Esophagus (tissue), 2 donors: Measurements from ENCODE around the gene AP4M1. TPM values are rescaled to one million over a fixed set of nuclear protein-coding genes. Genes with fewer than 3 reads are reported as not detected.

Source experiments
- H3K27ac ChIP-seq, 2 donors: one replicate each; pipeline ENCODE4 v1.5.1; 2013; ENCODE audit warnings: low read depth in 2 of 2, mild to moderate bottlenecking in 2 of 2, inconsistent platforms in 1 of 2, low read length in 1 of 2, moderate library complexity in 1 of 2
- H3K27me3 ChIP-seq, 2 donors: one replicate each; pipeline ENCODE4 v1.6.1; 2013; ENCODE audit warnings: low read length in 2 of 2, control low read depth in 1 of 2, mild to moderate bottlenecking in 1 of 2; ENCODE audit not compliant: insufficient read depth in 2 of 2, control insufficient read depth in 1 of 2
- H3K36me3 ChIP-seq, 2 donors: one replicate each; pipeline ENCODE4 v1.6.1; 2013; ENCODE audit warnings: low read length in 1 of 2; ENCODE audit not compliant: control insufficient read depth in 2 of 2, insufficient read depth in 2 of 2
- H3K4me1 ChIP-seq, 2 donors: one replicate each; pipeline ENCODE4 v1.6.1; 2013; ENCODE audit warnings: low read length in 1 of 2; ENCODE audit not compliant: control insufficient read depth in 2 of 2, insufficient read depth in 2 of 2
- H3K4me3 ChIP-seq, 2 donors: one replicate each; pipeline ENCODE4 v1.5.1; 2013; ENCODE audit warnings: low read length in 2 of 2, mild to moderate bottlenecking in 2 of 2, low read depth in 1 of 2, moderate library complexity in 1 of 2
- H3K9me3 ChIP-seq, 2 donors: one replicate each; pipeline ENCODE4 v1.6.1; 2013; ENCODE audit warnings: mild to moderate bottlenecking in 2 of 2, low read depth in 1 of 2, low read length in 1 of 2, moderate library complexity in 1 of 2; ENCODE audit not compliant: control insufficient read depth in 2 of 2, insufficient read depth in 1 of 2
- WGBS, 2 donors: extraction: QIAGEN DNeasy Blood & Tissue Kit; methylation state at CpG; one replicate each; pipeline ENCODE4 v1.1.7; 2013; 5-methylcytosine and 5-hydroxymethylcytosine counted together
- polyA plus RNA-seq, 2 donors: library from polyadenylated mRNA; stranded (reverse); fragments of 200-250 nt; gene quantifications; one replicate each; pipeline ENCODE4 v1.2.3, GENCODE V29; 2013
- donor health status: healthy with polysubstance abuse.
- donor health status: Bipolar disorder and iron deficiency.

The AP4M1 gene
- polyA plus RNA-seq, 2 donors: 17.3 to 19.3 TPM

- peaks cover 4 to 12% of the 10 kb centered on the region in 2 donors for H3K4me1 ChIP-seq
- H3K36me3 ChIP-seq: peaks cover 17 to 30% of the 10 kb centered on the region in 2 donors
- 80 to 85% methylated on average over 20 of the region's 20 CpGs for WGBS, 2 donors
Measured at GRCh38 chr7:100155553-100156317, 54.3 kb downstream of the AP4M1 start.

GRCh38 chr7:100156331-100157068 is 55.1 kb downstream of the AP4M1 start:
- Histone ChIP-seq H3K4me1 (peaks cover 4 to 12% of the 10 kb centered on the region in 2 donors), H3K36me3 (peaks cover 17 to 30% of the 10 kb centered on the region in 2 donors)
- 71 to 72% methylated on average over 16 of the region's 16 CpGs for WGBS, 2 donors

More at GRCh38 chr7:100155553-100156317, 54.3 kb downstream of the AP4M1 start:
- Histone ChIP-seq H3K27me3 (no peaks in the 10 kb centered on the region), H3K27ac (no peak overlapping the region), H3K9me3 (no peaks in the 10 kb centered on the region), H3K4me3 (no peak overlapping the region)

GRCh38 chr7:100157069-100157333 is 55.6 kb downstream of the AP4M1 start:
- Histone ChIP-seq H3K27ac (peak overlapping the region in 1 of 2 donors; percentile 34), H3K9me3 (no peaks in the 10 kb centered on the region), H3K27me3 (no peaks in the 10 kb centered on the region), H3K4me3 (peak overlapping the region in 1 of 2 donors; percentile 82), H3K4me1 (peaks cover 4 to 12% of the 10 kb centered on the region in 2 donors), H3K36me3 (peaks cover 17 to 30% of the 10 kb centered on the region in 2 donors)
- 66 to 68% methylated on average over 5 of the region's 5 CpGs for WGBS, 2 donors

More at GRCh38 chr7:100156331-100157068, 55.1 kb downstream of the AP4M1 start:
- Histone ChIP-seq H3K27me3 (no peaks in the 10 kb centered on the region), H3K4me3 (no peak overlapping the region), H3K9me3 (no peaks in the 10 kb centered on the region), H3K27ac (peak overlapping the region in 1 of 2 donors; percentile 34)

- Histone ChIP-seq H3K27me3 (no peaks in the 10 kb centered on the region), H3K36me3 (peaks cover 17 to 28% of the 10 kb centered on the region in 2 donors), H3K4me3 (peak overlapping the region; percentile 80 to 82), H3K4me1 (peaks cover 4 to 12% of the 10 kb centered on the region in 2 donors), H3K9me3 (no peaks in the 10 kb centered on the region), H3K27ac (peak overlapping the region; percentile 67 to 75)
- WGBS, 2 donors: 17 to 20% methylated on average over 30 to 32 of the region's 32 CpGs
Measured at GRCh38 chr7:100157334-100158228, 56.1 kb downstream of the AP4M1 start.

Other genes starting within 250 kb of the AP4M1 start
- not detected for gene OR2AE1, start 224.6 kb upstream of the AP4M1 start, polyA plus RNA-seq
- gene TRIM4, start 182.1 kb upstream of the AP4M1 start, polyA plus RNA-seq: 10 to 100 TPM in 1 of 2 donors, 1 to 10 TPM in 1; 9.4 to 11.8 TPM
- not detected for gene GJC3, start 172.0 kb upstream of the AP4M1 start, polyA plus RNA-seq
- gene AZGP1, start 125.6 kb upstream of the AP4M1 start, polyA plus RNA-seq: 1 to 10 TPM; 1.6 to 2.0 TPM
- gene ZKSCAN1, start 86.0 kb upstream of the AP4M1 start, polyA plus RNA-seq: 10 to 100 TPM; 10.5 to 25.0 TPM
- gene ZSCAN21, start 51.9 kb upstream of the AP4M1 start, polyA plus RNA-seq: 1 to 10 TPM; 3.8 to 3.9 TPM
- gene ZNF3, start 19.9 kb upstream of the AP4M1 start, polyA plus RNA-seq: 10 to 100 TPM; 10.4 to 14.6 TPM
- 100 to 1,000 TPM in 1 of 2 donors, 10 to 100 TPM in 1; 86.7 to 119 TPM for gene COPS6, start 12.7 kb upstream of the AP4M1 start, polyA plus RNA-seq
- 10 to 100 TPM; 46.4 to 66.8 TPM for gene MCM7, start 246 bp upstream of the AP4M1 start, polyA plus RNA-seq
- gene TAF6, start 17.7 kb downstream of the AP4M1 start, polyA plus RNA-seq: 10 to 100 TPM; 23.3 to 29.6 TPM
- 1 to 10 TPM; 5.5 to 5.8 TPM for gene CNPY4, start 18.0 kb downstream of the AP4M1 start, polyA plus RNA-seq
- gene MBLAC1, start 25.3 kb downstream of the AP4M1 start, polyA plus RNA-seq: 1 to 10 TPM; 2.7 to 3.7 TPM
- 100 to 1,000 TPM in 1 of 2 donors, 10 to 100 TPM in 1; 85.7 to 138 TPM for gene LAMTOR4, start 47.3 kb downstream of the AP4M1 start, polyA plus RNA-seq
- gene TRAPPC14, start 57.1 kb downstream of the AP4M1 start, polyA plus RNA-seq: 10 to 100 TPM; 18.5 to 27.2 TPM
- 1 to 10 TPM; 4.4 to 5.1 TPM for gene GAL3ST4, start 67.0 kb downstream of the AP4M1 start, polyA plus RNA-seq
- gene GPC2, start 75.7 kb downstream of the AP4M1 start, polyA plus RNA-seq: 1 to 10 TPM; 1.1 to 2.2 TPM
- under 1 TPM; 0.25 to 0.73 TPM for gene STAG3, start 76.3 kb downstream of the AP4M1 start, polyA plus RNA-seq
- gene PVRIG, start 118.3 kb downstream of the AP4M1 start, polyA plus RNA-seq: under 1 TPM; 0.24 to 0.31 TPM
- under 1 TPM; 0.05 to 0.10 TPM for gene SPDYE3, start 206.1 kb downstream of the AP4M1 start, polyA plus RNA-seq